Activated T-helper 1 cell treated with anti-CD3 and anti-CD28 coated beads, Interleukin-2, amount 50 U/mL, for 16 hours (primary cell): ENCODE data around the gene URM1.

Experiments used
- DNase-seq, 2 donors: peaks; one replicate each; pipeline ENCODE4 v3.0.0-alpha.2; 2020; ENCODE audit warnings: low read depth in 1 of 2, low spot score in 1 of 2

Gene URM1

GRCh38 chr9:128384801-128385495 is 13.8 kb downstream of the URM1 start:
- no peak for DNase-seq

DNA sequence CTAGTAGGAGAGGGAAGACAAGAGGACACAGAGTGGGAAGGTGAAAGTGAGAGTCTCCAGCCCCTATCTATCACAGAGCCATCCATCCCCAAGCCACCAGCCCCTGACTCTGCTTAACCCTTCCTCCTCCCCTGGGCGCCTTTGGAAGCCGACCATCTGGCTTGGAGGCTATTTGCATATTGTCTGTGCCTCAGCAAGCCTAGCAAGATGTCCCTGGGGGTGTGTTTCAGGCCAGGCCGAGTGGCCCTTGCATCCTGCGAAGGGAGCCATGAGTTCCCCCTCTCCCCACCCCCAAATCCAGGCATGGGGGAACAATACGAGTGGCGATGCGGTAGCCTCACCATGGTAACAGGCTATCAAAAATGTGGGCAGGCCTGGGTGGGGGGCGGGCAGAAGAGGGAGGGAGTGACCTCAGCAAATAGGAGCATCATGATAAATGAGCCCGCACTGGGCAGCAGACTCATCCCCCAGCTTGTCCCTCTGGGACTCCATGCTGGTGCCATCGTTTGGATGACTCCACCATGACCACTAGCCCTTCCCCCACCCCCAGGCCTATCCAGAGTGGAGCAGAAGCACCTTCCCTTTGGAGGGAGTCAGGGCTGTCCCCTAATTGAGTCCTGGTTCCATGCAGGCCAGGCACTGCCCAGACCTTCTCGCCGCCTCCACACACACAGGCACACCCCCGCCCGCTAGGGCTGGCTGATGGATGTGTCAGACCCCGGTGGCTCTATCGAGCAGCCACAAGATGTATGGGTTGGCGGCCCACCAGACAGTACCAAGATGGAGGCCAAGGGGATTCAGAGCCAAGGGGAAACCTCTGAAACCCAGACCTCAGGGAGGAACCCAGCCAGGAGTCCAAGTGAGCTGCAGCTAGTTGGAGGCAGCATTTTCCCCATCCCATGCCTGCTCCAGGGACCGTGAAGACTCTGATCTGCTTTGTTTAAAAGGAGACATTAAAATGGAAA is 14.6 kb downstream of the URM1 start:
- DNase-seq: no peak

- no peak for DNase-seq
Observed at GRCh38 chr9:128388150-128388549, 17.0 kb downstream of the URM1 start.

- DNase-seq: no peak
Observed at GRCh38 chr9:128389395-128390149, 18.4 kb downstream of the URM1 start.

GRCh38 chr9:128390150-128390812 is 19.1 kb downstream of the URM1 start:
- DNase-seq: no peak

DNA sequence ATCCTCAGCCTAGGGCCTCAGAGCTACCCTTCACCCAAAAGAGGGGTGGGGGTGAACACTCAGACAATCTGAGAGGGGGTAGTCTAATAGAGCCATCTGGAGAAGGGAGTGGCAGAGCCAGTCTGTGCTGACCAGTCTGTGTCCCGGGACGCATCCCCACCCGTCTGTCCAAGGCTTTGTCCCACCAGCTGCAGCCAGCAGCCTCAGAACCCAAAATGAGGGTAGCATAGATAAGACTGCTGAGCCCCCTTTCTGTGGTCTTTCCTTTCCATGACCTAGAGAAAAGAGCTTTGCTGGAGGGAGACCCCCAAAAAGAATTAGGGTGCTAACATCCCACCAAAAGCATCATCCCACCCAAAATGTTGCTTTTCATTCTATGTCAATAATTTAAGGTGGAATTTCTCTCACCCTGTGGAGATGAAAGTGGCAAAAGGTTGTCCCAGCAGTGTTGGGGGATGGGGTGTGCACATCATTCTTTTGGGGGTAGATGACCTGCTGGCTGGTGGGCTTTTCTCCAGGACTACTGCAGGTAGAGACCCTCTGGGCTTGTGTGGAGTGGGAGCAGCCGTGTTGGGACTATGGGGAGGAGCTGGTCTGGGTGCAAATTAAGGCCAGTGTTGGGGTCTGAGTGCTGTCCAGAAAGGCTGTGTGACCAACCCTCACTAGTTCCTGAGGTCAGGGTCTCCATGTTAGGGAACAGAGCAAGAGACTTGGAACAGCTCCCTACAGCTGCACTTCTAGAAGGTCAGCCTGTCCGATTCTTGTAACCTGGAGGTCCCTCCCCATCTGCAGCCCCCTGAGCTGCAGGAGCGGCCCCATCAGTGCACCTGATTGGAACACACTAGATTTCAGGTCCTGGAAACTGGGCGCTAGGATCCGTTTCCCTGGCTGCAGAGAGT is 19.9 kb downstream of the URM1 start:
- DNase-seq: no peak

DNA sequence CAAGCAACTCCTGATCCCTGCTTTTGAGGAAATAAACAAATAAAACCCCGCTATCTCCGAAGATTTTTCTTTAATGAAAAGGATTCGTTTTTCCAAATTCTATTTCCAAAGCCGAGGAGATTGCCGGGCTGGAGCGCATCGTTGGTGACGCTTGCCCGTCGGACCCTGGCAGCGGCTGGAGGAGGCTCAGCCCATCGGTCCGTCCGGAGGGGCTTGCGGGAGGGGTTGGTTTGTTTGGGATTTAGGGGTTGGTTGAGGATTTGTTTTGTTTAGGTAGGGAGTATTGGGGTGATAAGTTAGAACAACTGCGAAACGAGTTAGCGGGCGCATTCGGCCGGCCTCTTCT is 20.8 kb downstream of the URM1 start:
- DNase-seq: no peak

DNA sequence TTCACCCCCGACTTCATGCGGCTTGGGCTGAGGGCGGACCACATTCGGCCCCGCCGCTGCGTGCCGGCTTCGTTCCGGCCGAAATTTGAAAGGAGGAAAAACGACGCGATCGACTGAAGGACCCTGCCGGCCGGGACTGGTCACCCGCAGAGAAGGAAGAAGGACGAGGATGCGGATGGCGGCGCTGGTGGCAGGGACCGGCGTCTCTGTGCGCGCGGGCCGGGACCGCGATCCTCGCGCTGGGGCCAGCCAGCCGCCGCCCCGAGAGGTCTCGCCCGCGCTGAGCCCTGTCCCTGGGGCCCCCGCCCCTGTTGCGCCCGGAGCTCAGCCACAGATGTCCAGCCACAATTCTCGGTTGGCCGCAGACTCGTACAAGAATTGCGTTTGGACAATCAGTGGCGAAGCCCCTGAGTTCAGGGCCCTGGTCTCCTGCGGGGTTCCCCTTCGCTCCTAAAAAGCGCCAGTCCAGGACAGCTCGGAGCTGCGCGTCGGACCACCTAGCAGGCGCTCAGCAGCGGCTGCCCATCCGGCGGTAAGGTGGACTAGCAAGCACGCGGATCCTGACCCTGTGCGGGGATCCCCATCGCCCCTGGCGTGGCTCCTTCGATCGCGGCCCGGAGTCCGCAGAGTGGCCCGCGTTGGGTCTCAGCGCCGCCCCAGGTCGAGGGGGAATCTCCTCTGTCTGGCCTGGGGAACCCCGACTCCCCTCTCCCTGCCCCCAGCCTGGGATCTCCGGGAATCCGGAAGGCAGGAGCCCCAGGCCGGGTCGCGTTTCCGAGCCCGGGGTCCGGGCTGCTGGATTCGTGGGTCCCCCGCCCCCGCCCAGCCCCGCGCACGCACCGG is 21.3 kb downstream of the URM1 start:
- no peak for DNase-seq

DNA sequence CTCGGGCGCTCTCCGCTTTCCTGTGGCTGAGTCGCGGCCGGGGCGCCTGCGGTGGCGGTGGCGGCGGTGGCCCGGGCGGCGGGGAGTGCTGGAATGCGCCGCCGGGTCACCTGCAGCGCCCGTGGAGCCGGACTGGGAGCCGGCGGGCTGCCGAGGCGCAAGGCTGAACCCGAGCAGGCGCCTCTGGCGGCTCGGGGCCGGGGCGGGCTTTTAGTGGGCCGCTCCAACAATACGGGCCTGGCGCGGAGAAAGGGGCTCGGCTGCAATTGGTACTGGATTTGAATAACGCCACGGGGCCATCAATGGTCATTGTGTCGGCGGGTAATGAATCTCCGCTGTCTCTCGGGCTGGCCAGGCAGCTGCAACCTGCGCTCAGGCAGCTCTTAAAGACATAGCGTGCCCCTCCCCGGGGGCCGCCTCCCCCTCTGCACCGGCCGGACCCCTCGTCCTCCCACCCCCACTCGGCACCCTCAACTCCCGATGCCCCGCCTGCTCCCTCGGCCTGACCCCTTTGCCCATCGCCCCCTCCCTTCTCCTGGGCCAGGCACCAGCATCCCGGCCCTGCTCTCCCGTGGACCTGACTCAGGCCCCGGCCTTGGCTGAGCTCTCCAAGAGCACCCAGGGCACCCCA is 22.1 kb downstream of the URM1 start:
- no peak for DNase-seq

DNA sequence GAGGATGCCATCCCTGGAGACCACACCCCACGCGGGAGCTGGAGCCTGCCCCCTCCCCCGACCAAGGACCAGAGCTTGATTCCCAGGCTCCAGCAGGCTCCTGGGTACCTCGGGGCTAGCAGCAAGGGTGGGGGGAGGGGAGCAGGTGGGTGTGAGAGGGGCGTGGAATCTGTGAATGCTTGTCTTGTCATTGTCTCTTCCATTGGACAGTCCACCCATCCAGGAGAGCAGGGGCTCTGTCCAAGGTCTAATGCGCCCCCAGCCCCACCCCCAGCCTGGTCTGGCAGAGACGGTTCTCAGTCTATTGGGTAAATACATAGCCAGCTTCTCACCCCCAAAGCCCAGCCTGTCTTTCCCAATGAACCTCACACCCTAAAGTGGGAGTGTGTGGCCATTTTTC is 22.8 kb downstream of the URM1 start:
- DNase-seq: no peak

- DNase-seq: no peak
Observed at GRCh38 chr9:128394379-128395168, 23.4 kb downstream of the URM1 start.

- no peak for DNase-seq
Observed at GRCh38 chr9:128396970-128397613, 25.9 kb downstream of the URM1 start.

DNA sequence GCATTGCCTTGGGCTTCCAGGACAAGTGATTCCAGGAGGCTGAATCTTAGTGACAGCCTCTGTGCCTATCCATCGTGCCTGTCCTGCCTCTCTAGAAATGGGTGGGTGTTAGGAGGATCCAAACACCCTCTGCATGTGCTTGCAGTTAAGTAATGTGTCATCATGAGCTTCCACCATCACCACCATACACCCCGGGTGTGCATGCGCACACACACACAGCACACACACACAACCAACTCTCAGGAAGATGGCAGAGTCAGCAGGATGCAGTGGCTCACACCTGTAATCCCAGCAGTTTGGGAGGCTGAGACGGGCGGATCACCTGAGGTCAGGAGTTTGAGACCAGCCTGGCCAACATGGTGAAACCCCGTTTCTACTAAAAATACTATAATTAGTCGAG is 26.7 kb downstream of the URM1 start:
- no peak for DNase-seq

DNA sequence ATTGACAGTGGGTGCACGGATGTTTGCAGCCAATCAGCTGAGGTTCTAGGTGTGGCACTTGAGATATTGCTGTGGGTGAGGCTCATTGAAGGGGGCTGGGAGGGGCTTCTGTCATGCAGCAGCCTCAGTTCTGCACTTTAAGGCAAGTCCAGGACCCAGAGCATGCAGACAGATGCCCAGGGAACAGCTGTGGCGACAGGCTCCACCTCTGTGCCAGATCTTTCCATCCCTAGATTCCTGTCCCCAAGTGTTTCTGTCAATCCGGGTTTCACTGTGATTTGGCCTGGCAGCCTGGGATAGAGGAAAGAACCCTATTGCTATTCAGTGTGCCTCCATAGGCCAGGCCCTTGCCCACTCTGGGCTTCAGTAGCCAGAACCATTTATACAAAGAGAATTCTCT is 28.7 kb downstream of the URM1 start:
- no peak for DNase-seq

DNA sequence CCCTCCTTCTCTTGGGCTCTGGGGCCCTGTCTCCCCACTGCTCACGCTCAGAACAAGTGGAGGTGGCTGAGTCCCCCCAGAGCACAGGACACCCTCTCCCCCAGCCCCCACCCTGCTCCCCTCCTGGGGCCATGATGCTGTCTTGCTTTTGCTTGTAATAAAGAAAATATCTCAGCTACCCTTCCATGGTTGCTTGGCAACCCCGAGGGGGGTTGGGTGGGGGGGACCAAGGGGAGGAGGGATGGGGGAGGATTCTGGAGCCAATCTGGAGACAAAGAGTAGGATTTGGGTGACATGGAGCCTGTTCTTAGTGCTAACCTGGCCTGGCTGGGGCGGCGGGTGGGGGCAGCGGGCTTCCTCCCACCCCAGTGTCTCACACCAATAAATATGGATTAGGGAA is 33.4 kb downstream of the URM1 start:
- no peak for DNase-seq

GRCh38 chr9:128405077-128405779 is 34.1 kb downstream of the URM1 start:
- DNase-seq: no peak

GRCh38 chr9:128405780-128406171 is 34.6 kb downstream of the URM1 start:
- no peak for DNase-seq
